H9 (cell line): ENCODE measurements around the gene PTGES3L. TPM values are rescaled to one million over a fixed set of nuclear protein-coding genes. Genes with fewer than 3 reads are reported as not detected.

Experiments
- DNase-seq: peaks from one replicate; pipeline ENCODE4 v3.0.0-alpha.2; 2017
- H2AFZ ChIP-seq: one replicate; pipeline ENCODE4 v1.6.1; 2013; ENCODE audit warnings: mild to moderate bottlenecking, low read length, control low read depth, moderate library complexity
- H2AK5ac ChIP-seq: 2 replicates; pipeline ENCODE4 v1.6.1; 2013; ENCODE audit warnings: low read length, control low read depth, mixed read lengths; ENCODE audit not compliant: insufficient read length
- H2BK120ac ChIP-seq: one replicate; pipeline ENCODE4 v1.6.1; 2013; ENCODE audit warnings: low read depth, mild to moderate bottlenecking, low read length, control low read depth, inconsistent platforms; ENCODE audit not compliant: poor library complexity, severe bottlenecking
- H2BK12ac ChIP-seq: 2 replicates; pipeline ENCODE4 v1.6.1; 2013; ENCODE audit warnings: low read length, control low read depth, mixed read lengths, low read depth; ENCODE audit not compliant: insufficient read length
- H2BK15ac ChIP-seq: 2 replicates; pipeline ENCODE4 v1.6.1; 2013; ENCODE audit warnings: low read depth, low read length, control low read depth
- H2BK20ac ChIP-seq: one replicate; pipeline ENCODE4 v1.6.1; 2013; ENCODE audit warnings: low read depth, mild to moderate bottlenecking, low read length, control low read depth, inconsistent platforms; ENCODE audit not compliant: poor library complexity, severe bottlenecking
- H2BK5ac ChIP-seq: 2 replicates; pipeline ENCODE4 v1.6.1; 2013; ENCODE audit warnings: low read length, control low read depth, mixed read lengths; ENCODE audit not compliant: insufficient read length
- H3K14ac ChIP-seq: 2 replicates; pipeline ENCODE4 v1.6.1; 2013; ENCODE audit warnings: low read length, control low read depth; ENCODE audit not compliant: insufficient read depth
- H3K18ac ChIP-seq: 2 replicates; pipeline ENCODE4 v1.6.1; 2013; ENCODE audit warnings: low read depth, mild to moderate bottlenecking, mixed read lengths, low read length, control low read depth; ENCODE audit not compliant: insufficient read length
- H3K23ac ChIP-seq: 2 replicates; pipeline ENCODE4 v1.6.1; 2013; ENCODE audit warnings: low read length, control low read depth, mixed read lengths, low read depth; ENCODE audit not compliant: insufficient read length
- H3K23me2 ChIP-seq: 2 replicates; pipeline ENCODE4 v1.6.1; 2013; ENCODE audit warnings: low read depth, mild to moderate bottlenecking, mixed read lengths, low read length, control low read depth; ENCODE audit not compliant: insufficient read length, poor library complexity, severe bottlenecking
- H3K27ac ChIP-seq: 2 replicates; pipeline ENCODE4 v1.5.1; 2013; ENCODE audit warnings: low read length, control low read depth, mixed read lengths, low read depth; ENCODE audit not compliant: insufficient read length
- H3K27me3 ChIP-seq: 2 replicates; pipeline ENCODE4 v1.6.1; 2013; ENCODE audit warnings: low read length, control low read depth, inconsistent platforms; ENCODE audit not compliant: insufficient read depth
- H3K4ac ChIP-seq: 2 replicates; pipeline ENCODE4 v1.6.1; 2013; ENCODE audit warnings: low read depth, mild to moderate bottlenecking, control low read depth, inconsistent platforms, low read length, moderate library complexity
- H3K4me1 ChIP-seq: 2 replicates; pipeline ENCODE4 v1.6.1; 2013; ENCODE audit warnings: low read length, control low read depth, inconsistent platforms; ENCODE audit not compliant: insufficient read depth
- H3K4me2 ChIP-seq: 2 replicates; pipeline ENCODE4 v1.6.1; 2013; ENCODE audit warnings: low read length, control low read depth, mixed read lengths; ENCODE audit not compliant: insufficient read length, insufficient read depth
- H3K56ac ChIP-seq: 2 replicates; pipeline ENCODE4 v1.6.1; 2013; ENCODE audit warnings: low read depth, mild to moderate bottlenecking, mixed read lengths, low read length, control low read depth; ENCODE audit not compliant: insufficient read length
- H3K79me1 ChIP-seq: 2 replicates; pipeline ENCODE4 v1.6.1; 2013; ENCODE audit warnings: low read depth, mild to moderate bottlenecking, moderate library complexity, low read length, control low read depth, inconsistent platforms; ENCODE audit not compliant: insufficient read depth, poor library complexity, severe bottlenecking
- H3K79me2 ChIP-seq: 2 replicates; pipeline ENCODE4 v1.6.1; 2013; ENCODE audit warnings: low read length, control low read depth, inconsistent platforms; ENCODE audit not compliant: insufficient read depth
- H3K9ac ChIP-seq: 2 replicates; pipeline ENCODE4 v1.6.1; 2013; ENCODE audit warnings: low read length, control low read depth, mixed read lengths; ENCODE audit not compliant: insufficient read length; ENCODE audit errors: extremely low read depth
- H3K9me3 ChIP-seq: one replicate; pipeline ENCODE4 v1.6.1; 2013; ENCODE audit warnings: low read depth, low read length, inconsistent platforms; ENCODE audit not compliant: control insufficient read depth
- H3T11ph ChIP-seq: one replicate; pipeline ENCODE4 v1.6.1; 2013; ENCODE audit warnings: mild to moderate bottlenecking, low read length, control low read depth, inconsistent platforms
- H4K20me1 ChIP-seq: one replicate; pipeline ENCODE4 v1.6.1; 2013; ENCODE audit not compliant: control insufficient read depth, insufficient read length, insufficient read depth
- H4K5ac ChIP-seq: 2 replicates; pipeline ENCODE4 v1.6.1; 2013; ENCODE audit warnings: low read depth, mild to moderate bottlenecking, mixed read lengths, low read length, control low read depth; ENCODE audit not compliant: insufficient read length
- H4K8ac ChIP-seq: replicated peaks from 2 replicates; pipeline ENCODE4 v1.6.1; 2013; ENCODE audit warnings: low read length, control low read depth, mixed read lengths, low read depth; ENCODE audit not compliant: insufficient read length
- H4K91ac ChIP-seq: 2 replicates; pipeline ENCODE4 v1.6.1; 2013; ENCODE audit warnings: low read depth, mild to moderate bottlenecking, moderate library complexity, mixed read lengths, low read length, control low read depth; ENCODE audit not compliant: insufficient read length
- H3K27ac Mint-ChIP-seq, 3 experiments: 2 replicates in 2 of 3; 3 replicates in 1 of 3; pipeline ENCODE4 v1.8.0; 2020 to 2021; ENCODE audit warnings: mixed read lengths in 3 of 3, mild to moderate bottlenecking in 1 of 3, moderate library complexity in 1 of 3
- H3K27me3 Mint-ChIP-seq: 2 replicates; pipeline ENCODE4 v1.8.0; 2021; ENCODE audit warnings: low read depth, mild to moderate bottlenecking, moderate library complexity, mixed read lengths
- H3K36me3 Mint-ChIP-seq, 3 experiments: 2 replicates in 2 of 3; 3 replicates in 1 of 3; pipeline ENCODE4 v1.8.0; 2020 to 2021; ENCODE audit warnings: low read depth in 3 of 3, mixed read lengths in 3 of 3; ENCODE audit not compliant: insufficient read depth in 1 of 3
- H3K4me1 Mint-ChIP-seq, 2 experiments: 2 replicates each; pipeline ENCODE4 v1.8.0; 2020; ENCODE audit warnings: mixed read lengths in 2 of 2
- H3K4me3 Mint-ChIP-seq, 2 experiments: 2 replicates in 1 of 2; 3 replicates in 1 of 2; pipeline ENCODE4 v1.8.0; 2020 to 2021; ENCODE audit warnings: mild to moderate bottlenecking in 2 of 2, mixed read lengths in 2 of 2, moderate library complexity in 1 of 2
- H3K9me3 Mint-ChIP-seq, 2 experiments: 2 replicates in 1 of 2; 3 replicates in 1 of 2; pipeline ENCODE4 v1.8.0; 2020; ENCODE audit warnings: mild to moderate bottlenecking in 2 of 2, mixed read lengths in 2 of 2, moderate library complexity in 1 of 2
- CTCF ChIP-seq: fragments of 200-600 bp; sonication (generic); conservative IDR thresholded peaks from 3 replicates; pipeline ENCODE4 v1.8.0; 2021; ENCODE audit warnings: antibody characterized with exemption, mild to moderate bottlenecking
- WGBS: extraction: QIAGEN DNeasy Blood & Tissue Kit; methylation state at CpG from one replicate; pipeline ENCODE4 v1.1.7; 2013; ENCODE audit warnings: missing lambda C conversion rate, low lambda C conversion rate, mixed read lengths; ENCODE audit not compliant: insufficient read length; ENCODE audit errors: extremely low coverage; 5-methylcytosine and 5-hydroxymethylcytosine counted together
- total RNA-seq: library from RNA; stranded (reverse); gene quantifications from 2 replicates; pipeline ENCODE4 v1.2.1, GENCODE V29; 2021

The PTGES3L gene
- total RNA-seq, 1 experiment from 2014 or later, result 4.2 TPM

GRCh38 chr17:42946812-42947211, 33.1 kb downstream of the PTGES3L start:
- Histone ChIP-seq H3K9ac (no peak overlapping the region), H2BK20ac (no peak overlapping the region), H2BK120ac (no peak overlapping the region), H3K27ac (no peak overlapping the region), H3K4me1 (no peaks in the 10 kb centered on the region), H4K8ac (no peak overlapping the region), H3K14ac (no peak overlapping the region), H3K9me3 (no peaks in the 10 kb centered on the region), H3T11ph (no peak overlapping the region), H3K56ac (no peak overlapping the region), H4K20me1 (no peaks in the 10 kb centered on the region), H4K5ac (no peak overlapping the region), H2BK12ac (no peak overlapping the region), H3K18ac (no peak overlapping the region), H3K79me1 (no peaks in the 10 kb centered on the region), H3K23ac (no peak overlapping the region), H3K79me2 (no peaks in the 10 kb centered on the region), H3K4me2 (no peak overlapping the region), H2AFZ (no peak overlapping the region), H3K23me2 (no peaks in the 10 kb centered on the region), H3K4ac (no peak overlapping the region), H4K91ac (no peak overlapping the region), H2BK5ac (no peak overlapping the region), H2AK5ac (no peak overlapping the region), H2BK15ac (no peak overlapping the region), H3K27me3 (no peaks in the 10 kb centered on the region)
- Mint-ChIP-seq H3K4me1 (no peaks in the 10 kb centered on the region), H3K36me3 (peaks cover 12 to 27% (median 21%) of the 10 kb centered on the region in 3 experiments; a peak in 6 of 7 replicates), H3K27me3 (no peaks in the 10 kb centered on the region), H3K9me3 (no peaks in the 10 kb centered on the region), H3K4me3 (no peak overlapping the region), H3K27ac (no peak overlapping the region)
- WGBS, result no CpG with 5 or more reads among the region's 1 CpG
- DNase-seq, result no peak
- TF ChIP-seq CTCF, result no peak
